Ureter (tissue), 1 donor: ENCODE data around the gene GARNL3. TPM values are rescaled to one million over a fixed set of nuclear protein-coding genes. Genes with fewer than 3 reads are reported as not detected.

Source experiments
- DNase-seq: peaks from one replicate; pipeline ENCODE4 v3.0.0-alpha.2; 2020; ENCODE audit warnings: low spot score
- total RNA-seq: library from RNA; stranded (reverse); gene quantifications from one replicate; pipeline ENCODE4 v1.2.4, GENCODE V29; 2023
- donor health status: DM: yes; HTN: yes; CAD: no.

The GARNL3 gene
- total RNA-seq: 59.0 TPM

- no peak for DNase-seq
These were observed at the start of gene GARNL3 for GRCh38 chr9:127264462-127265219. Gene GARNL3 (plus strand): TSS chr9:127264774. CDS start chr9:127264878, 104 bp downstream.

- DNase-seq: no peak
These were observed 49.0 kb upstream of the GARNL3 start for GRCh38 chr9:127215268-127216209.

GRCh38 chr9:127216210-127216887 is 48.2 kb upstream of the GARNL3 start:
- DNase-seq: no peak

GRCh38 chr9:127216888-127217217 is 47.7 kb upstream of the GARNL3 start:
- no peak for DNase-seq

GRCh38 chr9:127218818-127219217 is 45.8 kb upstream of the GARNL3 start:
- DNase-seq: no peak

- no peak for DNase-seq
These were observed 45.1 kb upstream of the GARNL3 start for GRCh38 chr9:127219520-127219919.

- DNase-seq: no peak
These were observed 42.9 kb upstream of the GARNL3 start for GRCh38 chr9:127221695-127222094.

GRCh38 chr9:127222388-127223095 is 42.0 kb upstream of the GARNL3 start:
- no peak for DNase-seq

GRCh38 chr9:127223266-127223665 is 41.3 kb upstream of the GARNL3 start:
- no peak for DNase-seq

- DNase-seq: no peak
These were observed 40.8 kb upstream of the GARNL3 start for GRCh38 chr9:127223810-127224177.

- peak; percentile 94 for DNase-seq
These were observed 40.2 kb upstream of the GARNL3 start for GRCh38 chr9:127224178-127224882.

- DNase-seq: peak; percentile 98
These were observed 39.5 kb upstream of the GARNL3 start for GRCh38 chr9:127224883-127225739.

- no peak for DNase-seq
These were observed 38.6 kb upstream of the GARNL3 start for GRCh38 chr9:127225801-127226625.

- DNase-seq: no peak
These were observed 34.7 kb upstream of the GARNL3 start for GRCh38 chr9:127229691-127230417.

GRCh38 chr9:127231666-127232065 is 32.9 kb upstream of the GARNL3 start:
- no peak for DNase-seq

- DNase-seq: no peak
These were observed 31.6 kb upstream of the GARNL3 start for GRCh38 chr9:127232833-127233549.

- no peak for DNase-seq
These were observed 31.0 kb upstream of the GARNL3 start for GRCh38 chr9:127233550-127233949.

- no peak for DNase-seq
These were observed 30.6 kb upstream of the GARNL3 start for GRCh38 chr9:127233989-127234388.
